ENCODE data around the gene ADM2.

Gene ADM2

DNA sequence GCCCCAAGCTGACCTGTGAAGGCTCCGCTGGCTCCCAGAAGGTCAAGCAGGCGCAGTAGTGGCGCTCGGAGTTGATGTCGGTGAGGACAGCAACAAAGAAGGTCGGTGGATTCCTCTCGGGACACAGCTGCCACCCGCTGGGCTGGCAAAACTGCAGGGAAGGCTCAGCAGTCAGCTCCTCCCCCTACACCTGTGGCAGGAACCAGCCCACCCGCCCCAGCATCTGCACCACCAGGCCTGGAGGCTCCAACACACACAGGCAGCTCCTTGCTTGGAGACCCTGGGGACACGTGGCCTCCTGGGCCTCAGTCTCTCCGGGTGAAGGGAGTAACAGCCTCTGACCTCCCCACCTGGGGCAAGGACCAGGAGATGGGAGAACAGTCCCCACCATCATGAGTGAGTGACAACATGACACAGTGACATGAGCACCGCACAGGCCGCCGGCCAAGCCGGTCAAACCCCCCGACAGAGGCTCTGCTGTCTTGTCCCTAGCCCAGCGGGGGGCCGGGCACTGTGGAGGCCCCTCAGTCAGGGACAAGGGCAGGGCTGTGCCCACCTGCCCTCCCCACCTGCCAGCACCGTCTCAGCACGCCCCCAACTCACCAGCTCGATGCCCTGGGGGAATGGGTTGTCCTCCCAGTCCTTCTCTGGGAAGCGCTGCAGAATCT lies 13.4 kb upstream of the ADM2 start:
- Histone ChIP-seq H3K4me3 (ENCODE audit: low read depth in 1 of 2, low read length in 1 of 2) (no peak overlapping the region), H3K9me3 (no peaks in the 10 kb centered on the region), H3K27me3 (no peaks in the 10 kb centered on the region), H3K36me3 (peaks cover 58% of the 10 kb centered on the region), H3K4me1 (ENCODE audit: control insufficient read depth in 1 of 2, insufficient read depth in 1 of 2, low read depth in 1 of 2, low read length in 1 of 2) (peaks cover 14 to 27% of the 10 kb centered on the region in 2 experiments), H3K27ac (no peak overlapping the region)
- TF ChIP-seq, protein P1, sequence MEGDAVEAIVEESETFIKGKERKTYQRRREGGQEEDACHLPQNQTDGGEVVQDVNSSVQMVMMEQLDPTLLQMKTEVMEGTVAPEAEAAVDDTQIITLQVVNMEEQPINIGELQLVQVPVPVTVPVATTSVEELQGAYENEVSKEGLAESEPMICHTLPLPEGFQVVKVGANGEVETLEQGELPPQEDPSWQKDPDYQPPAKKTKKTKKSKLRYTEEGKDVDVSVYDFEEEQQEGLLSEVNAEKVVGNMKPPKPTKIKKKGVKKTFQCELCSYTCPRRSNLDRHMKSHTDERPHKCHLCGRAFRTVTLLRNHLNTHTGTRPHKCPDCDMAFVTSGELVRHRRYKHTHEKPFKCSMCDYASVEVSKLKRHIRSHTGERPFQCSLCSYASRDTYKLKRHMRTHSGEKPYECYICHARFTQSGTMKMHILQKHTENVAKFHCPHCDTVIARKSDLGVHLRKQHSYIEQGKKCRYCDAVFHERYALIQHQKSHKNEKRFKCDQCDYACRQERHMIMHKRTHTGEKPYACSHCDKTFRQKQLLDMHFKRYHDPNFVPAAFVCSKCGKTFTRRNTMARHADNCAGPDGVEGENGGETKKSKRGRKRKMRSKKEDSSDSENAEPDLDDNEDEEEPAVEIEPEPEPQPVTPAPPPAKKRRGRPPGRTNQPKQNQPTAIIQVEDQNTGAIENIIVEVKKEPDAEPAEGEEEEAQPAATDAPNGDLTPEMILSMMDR (IDR thresholded peaks at IDR 0.05), result no peak

DNA sequence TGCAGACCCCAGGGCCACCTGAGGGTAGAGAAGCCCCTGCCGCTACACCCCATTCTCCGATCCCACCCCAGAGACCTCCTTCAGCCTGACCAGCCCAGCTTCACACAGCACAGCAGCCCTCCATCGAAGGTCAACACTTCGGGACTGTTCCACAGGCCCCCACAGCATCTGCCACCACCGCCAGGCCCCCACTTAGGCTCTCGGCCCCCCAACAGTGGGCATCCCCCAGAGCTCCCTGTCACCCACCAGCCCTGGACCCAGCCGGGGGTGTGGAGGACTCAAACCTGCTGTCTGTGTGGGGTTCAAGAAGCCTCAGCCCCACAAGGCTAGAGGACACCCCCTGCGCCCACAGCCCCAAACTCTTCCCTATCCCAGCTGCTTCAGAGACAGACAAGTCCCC lies 12.7 kb upstream of the ADM2 start:
- TF ChIP-seq, protein P1 (IDR thresholded peaks at IDR 0.05), result no peak
- Histone ChIP-seq H3K4me1 (ENCODE audit: control insufficient read depth in 1 of 2, insufficient read depth in 1 of 2, low read depth in 1 of 2, low read length in 1 of 2) (peaks cover 21 to 34% of the 10 kb centered on the region in 2 experiments), H3K27me3 (no peaks in the 10 kb centered on the region), H3K9me3 (no peaks in the 10 kb centered on the region), H3K36me3 (peaks cover 51% of the 10 kb centered on the region), H3K4me3 (ENCODE audit: low read depth in 1 of 2, low read length in 1 of 2) (no peak overlapping the region), H3K27ac (no peak overlapping the region)

DNA sequence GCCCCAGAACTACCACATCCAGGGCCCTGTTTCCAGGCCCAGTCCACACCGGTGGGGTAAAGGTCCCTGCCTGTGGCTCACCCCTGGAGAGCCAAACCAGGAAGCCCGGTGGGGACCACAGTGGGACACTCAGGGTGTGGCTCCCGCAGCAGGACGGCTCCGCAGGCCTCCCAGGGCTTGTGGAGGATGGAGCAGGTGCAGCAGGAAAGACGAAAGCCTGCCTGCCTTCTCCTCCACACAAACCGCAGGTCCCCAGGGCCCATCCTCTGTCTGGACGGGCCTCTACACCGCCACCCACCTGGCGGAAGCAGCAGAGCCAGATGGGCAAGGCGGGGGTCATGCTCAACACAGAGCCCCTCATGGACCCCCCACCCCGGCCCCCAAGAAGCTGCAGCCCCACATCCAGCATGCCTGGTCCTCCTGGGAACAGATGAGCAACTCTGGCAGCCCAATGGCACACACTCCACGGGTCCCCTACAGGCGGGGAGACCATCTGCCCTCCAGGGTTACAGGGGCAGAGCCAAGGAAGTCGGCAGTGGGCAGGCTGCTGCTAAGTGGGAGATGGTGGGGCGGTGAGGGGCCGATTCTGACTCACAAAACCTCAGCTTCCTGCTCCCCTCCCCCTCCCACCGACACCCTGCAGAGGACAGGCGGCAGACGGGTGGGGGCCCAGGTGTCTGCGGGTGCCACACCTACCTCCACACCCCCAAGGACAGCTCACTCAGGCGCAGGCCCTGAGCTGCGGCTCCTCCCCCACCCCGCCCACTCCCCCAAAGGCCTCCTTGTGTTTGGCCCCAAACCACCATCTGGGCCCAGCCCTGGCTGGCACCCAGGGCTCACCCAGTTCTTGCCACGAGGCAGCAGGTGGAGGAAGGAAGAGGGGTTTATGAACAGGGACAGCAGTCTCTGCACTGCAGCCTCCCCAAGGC lies 11.7 kb upstream of the ADM2 start:
- Histone ChIP-seq H3K27me3 (no peaks in the 10 kb centered on the region), H3K27ac (no peak overlapping the region), H3K36me3 (peaks cover 41% of the 10 kb centered on the region), H3K4me1 (ENCODE audit: control insufficient read depth in 1 of 2, insufficient read depth in 1 of 2, low read depth in 1 of 2, low read length in 1 of 2) (peaks cover 28 to 42% of the 10 kb centered on the region in 2 experiments), H3K9me3 (no peaks in the 10 kb centered on the region), H3K4me3 (ENCODE audit: low read depth in 1 of 2, low read length in 1 of 2) (no peak overlapping the region)
- TF ChIP-seq, protein P1 (IDR thresholded peaks at IDR 0.05), result no peak

DNA sequence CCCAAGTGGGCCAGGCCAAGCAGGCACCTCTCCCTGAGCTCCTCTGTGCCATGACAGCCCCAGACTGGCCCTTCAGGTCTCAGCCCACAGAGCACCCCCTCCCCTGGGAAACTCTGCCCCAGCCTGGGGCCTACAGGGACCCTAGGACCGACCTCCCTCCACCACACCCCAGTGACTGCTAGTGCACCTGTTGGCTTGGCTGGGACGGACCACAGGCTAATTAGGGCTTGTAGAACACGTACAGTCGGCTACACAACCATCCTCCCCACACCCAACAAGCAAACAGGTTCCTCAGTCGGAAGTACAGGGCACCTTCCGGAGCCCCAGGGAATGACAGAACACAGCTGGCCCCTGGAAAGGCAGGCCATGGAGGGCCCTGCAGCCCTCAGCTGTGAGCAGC lies 10.9 kb upstream of the ADM2 start:
- peaks cover 32% of the 10 kb centered on the region for H3K36me3 ChIP-seq
- peaks cover 33 to 47% of the 10 kb centered on the region in 2 experiments for H3K4me1 ChIP-seq (ENCODE audit: control insufficient read depth in 1 of 2, insufficient read depth in 1 of 2, low read depth in 1 of 2, low read length in 1 of 2)
- TF ChIP-seq, protein P1 (IDR thresholded peaks at IDR 0.05), result no peak
- H3K27ac ChIP-seq, result no peak overlapping the region
- no peak overlapping the region for H3K4me3 ChIP-seq (ENCODE audit: low read depth in 1 of 2, low read length in 1 of 2)
- H3K9me3 ChIP-seq, result no peaks in the 10 kb centered on the region
- H3K27me3 ChIP-seq, result no peaks in the 10 kb centered on the region

DNA sequence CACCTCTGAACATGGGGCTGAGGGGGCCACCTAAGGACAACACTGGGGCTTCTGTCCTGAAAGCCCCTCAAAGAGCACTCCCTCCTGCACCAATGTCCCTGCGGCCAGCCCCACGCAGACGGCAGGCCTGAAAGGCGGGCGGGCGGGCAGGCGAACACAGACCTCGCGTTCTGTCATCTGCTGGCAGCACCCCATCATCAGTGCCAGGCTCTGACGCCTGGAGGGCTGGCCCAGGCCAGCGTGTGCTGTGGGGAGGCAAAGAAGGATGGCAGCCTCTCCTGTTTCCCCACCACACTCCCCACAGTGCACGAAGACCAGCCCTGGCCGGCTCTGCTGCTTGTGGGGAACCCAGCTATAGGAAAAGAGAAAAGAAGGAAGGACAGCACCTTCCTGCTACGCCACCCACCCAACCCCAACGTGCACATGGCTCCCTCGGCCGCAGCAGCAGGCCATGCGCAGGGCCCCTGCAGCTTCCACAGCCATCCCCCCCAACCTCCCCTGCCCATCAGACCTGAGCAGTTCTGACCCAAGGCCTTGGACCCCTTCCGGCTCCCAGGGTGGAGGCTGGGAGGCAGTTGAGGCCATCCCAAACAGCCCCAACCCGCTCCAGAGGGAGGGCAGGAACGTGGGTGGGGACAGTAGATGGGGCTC lies 10.0 kb upstream of the ADM2 start:
- TF ChIP-seq, protein P1 (IDR thresholded peaks at IDR 0.05), result no peak
- Histone ChIP-seq H3K4me1 (ENCODE audit: control insufficient read depth in 1 of 2, insufficient read depth in 1 of 2, low read depth in 1 of 2, low read length in 1 of 2) (peaks cover 34 to 49% of the 10 kb centered on the region in 2 experiments), H3K27me3 (peaks cover 2% of the 10 kb centered on the region), H3K36me3 (peaks cover 24% of the 10 kb centered on the region), H3K27ac (no peak overlapping the region), H3K4me3 (ENCODE audit: low read depth in 1 of 2, low read length in 1 of 2) (no peak overlapping the region), H3K9me3 (no peaks in the 10 kb centered on the region)
